ENCODE measurements around the gene CSNK2A3.

DNA sequence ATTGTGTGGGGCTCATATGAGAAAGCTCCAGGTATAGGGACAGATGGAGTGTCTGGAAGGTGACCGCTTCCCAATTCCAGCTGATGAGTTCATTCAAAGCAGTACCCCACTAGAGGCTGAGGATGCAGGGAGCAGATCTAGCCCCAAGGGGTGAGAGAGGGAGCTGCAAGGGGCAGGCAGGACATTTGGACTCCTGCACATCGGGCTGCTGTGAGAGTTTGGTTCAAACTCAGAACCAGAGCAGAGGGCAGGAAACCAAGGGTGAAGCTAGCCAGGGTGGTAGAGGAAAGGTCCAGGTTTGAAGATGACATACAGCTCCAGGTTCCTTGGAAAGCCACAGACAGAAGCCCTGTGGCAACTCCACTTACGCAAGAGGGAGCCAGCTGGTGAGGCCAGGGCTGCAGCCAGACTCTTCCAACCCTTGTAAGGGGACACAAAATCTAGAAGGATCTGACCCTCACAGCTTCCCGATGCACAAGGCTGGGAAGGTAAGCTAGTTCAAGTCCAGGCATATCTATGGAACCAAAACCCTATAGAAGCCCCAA lies 1.9 kb downstream of the CSNK2A3 start:
- TF ChIP-seq SP1 (IDR thresholded peaks at IDR 0.05; ENCODE audit: low read depth) (no peak), POLR2A (IDR thresholded peaks at IDR 0.05; ENCODE audit: borderline replicate concordance, extremely low read depth, insufficient read depth, insufficient read length) (no peak), CTCF (IDR thresholded peaks at IDR 0.05 in 2 of 3, conservative IDR thresholded peaks at IDR 0.05 in 1 of 3; ENCODE audit: borderline replicate concordance in 1 of 3, insufficient read depth in 1 of 3, low read depth in 2 of 3, low read length in 2 of 3) (no peak), YY1 (IDR thresholded peaks at IDR 0.05; ENCODE audit: extremely low read depth, insufficient replicate concordance, low read depth, low read length) (no peak), ZNF274 (IDR thresholded peaks at IDR 0.05; ENCODE audit: low read depth, low read length) (no peak), POLR2AphosphoS5 (IDR thresholded peaks at IDR 0.05; ENCODE audit: low read depth, low read length) (no peak), SIN3A (IDR thresholded peaks at IDR 0.05; ENCODE audit: low read depth) (no peak), REST (IDR thresholded peaks at IDR 0.05; ENCODE audit: low read depth) (no peak), ATF3 (IDR thresholded peaks at IDR 0.05) (no peak), EGR1 (IDR thresholded peaks at IDR 0.05; ENCODE audit: low read depth) (no peak)
- TF ChIP-seq, protein P1, sequence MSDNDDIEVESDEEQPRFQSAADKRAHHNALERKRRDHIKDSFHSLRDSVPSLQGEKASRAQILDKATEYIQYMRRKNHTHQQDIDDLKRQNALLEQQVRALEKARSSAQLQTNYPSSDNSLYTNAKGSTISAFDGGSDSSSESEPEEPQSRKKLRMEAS (IDR thresholded peaks at IDR 0.05): no peak
